Natural killer cell treated with Interleukin-12 subunit alpha and Interleukin-12 subunit beta and Interleukin-15 and Interleukin-18, amount 100 ng/mL, for 72 hours (primary cell): ENCODE results near the gene ADAM20. TPM values are rescaled to one million over a fixed set of nuclear protein-coding genes. Genes with fewer than 3 reads are reported as not detected.

Experiments used
- ATAC-seq, 2 donors: fragments of 150-1000 bp; cut with Tn5 transposase in 1 of 2; sonication (Bioruptor Pico), chemical (Tn5 transposase) in 1 of 2; 2 replicates each; pipeline ENCODE4 v1.10.0; 2021
- DNase-seq: peaks from one replicate; pipeline ENCODE4 v3.0.0; 2022; ENCODE audit warnings: low spot score
- H3K27ac Mint-ChIP-seq, 2 donors: 1 replicate in 1 of 2; 2 replicates in 1 of 2; pipeline ENCODE4 v1.8.0; 2022; ENCODE audit warnings: mixed read lengths in 2 of 2, mild to moderate bottlenecking in 1 of 2, moderate library complexity in 1 of 2
- H3K27me3 Mint-ChIP-seq, 2 donors: 1 replicate in 1 of 2; 2 replicates in 1 of 2; pipeline ENCODE4 v1.8.0; 2022; ENCODE audit warnings: mixed read lengths in 2 of 2
- H3K36me3 Mint-ChIP-seq: one replicate; pipeline ENCODE4 v1.8.0; 2022; ENCODE audit warnings: mixed read lengths
- H3K4me1 Mint-ChIP-seq, 2 donors: 1 replicate in 1 of 2; 2 replicates in 1 of 2; pipeline ENCODE4 v1.8.0; 2022; ENCODE audit warnings: low read depth in 2 of 2, mixed read lengths in 2 of 2, mild to moderate bottlenecking in 1 of 2
- H3K4me3 Mint-ChIP-seq: one replicate; pipeline ENCODE4 v1.8.0; 2022; ENCODE audit warnings: mixed read lengths
- H3K9me3 Mint-ChIP-seq: 2 replicates; pipeline ENCODE4 v1.8.0; 2022; ENCODE audit warnings: mixed read lengths
- total RNA-seq, 2 donors: library from RNA; stranded (reverse); gene quantifications; one replicate each; pipeline ENCODE4 v1.2.3, GENCODE V29; 2022

The ADAM20 gene
- under 1 TPM; 0.78 to 0.84 TPM for total RNA-seq

DNA sequence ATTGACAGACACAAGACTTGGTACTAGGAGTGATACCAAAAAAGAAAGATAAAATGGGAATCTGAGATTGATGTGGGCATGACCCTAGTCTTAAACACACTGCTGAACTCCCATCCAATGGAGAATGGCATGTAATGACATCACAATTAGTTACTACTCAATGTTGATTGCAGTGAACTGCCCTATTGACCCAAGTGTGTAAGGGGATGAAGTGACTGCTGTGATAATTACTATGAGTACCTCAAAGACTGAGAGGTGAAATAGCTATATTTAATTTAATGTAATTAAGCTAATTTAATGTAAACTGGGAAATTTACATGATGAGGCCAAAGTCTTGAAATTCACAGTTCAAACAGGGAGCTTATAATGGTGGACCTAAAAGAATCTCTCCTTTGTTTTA is at the start of gene ADAM20:
ADAM20 (minus strand) TSS at position 101 of the 400 bp plus-strand sequence. CDS start 10,247 bp downstream, outside the sequence.
- H3K27ac Mint-ChIP-seq, result no peak within 1 kb of the TSS

DNA sequence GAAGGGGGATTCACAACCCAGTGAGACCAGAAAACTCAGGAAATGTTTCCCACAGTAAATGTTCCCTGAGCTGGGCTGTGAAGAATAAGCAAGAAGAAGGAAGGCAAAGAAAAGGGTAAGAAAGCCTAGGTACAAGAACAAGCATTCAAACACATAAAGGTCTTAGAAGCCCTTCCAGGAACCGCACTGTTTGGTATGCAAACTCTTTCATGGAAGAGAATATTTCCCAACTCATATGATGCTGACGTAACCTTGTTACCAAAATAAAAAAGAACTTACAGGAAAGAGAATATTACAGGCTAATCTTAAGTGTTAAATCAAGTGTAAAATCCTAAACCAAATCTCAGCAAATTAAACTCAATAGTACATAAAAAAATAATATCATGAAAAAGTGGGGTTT is 42.1 kb upstream of the ADAM20 start:
- Mint-ChIP-seq H3K27me3 (no peaks in the 10 kb centered on the region), H3K4me1 (peaks cover 9 to 13% of the 10 kb centered on the region in 2 donors), H3K36me3 (peaks cover 24% of the 10 kb centered on the region), H3K4me3 (peak overlapping the region; percentile 25), H3K9me3 (no peaks in the 10 kb centered on the region), H3K27ac (peak overlapping the region; percentile 15 to 84)
- ATAC-seq (no peak), DNase-seq (no peak)

More for the DNA sequence above, at the start of gene ADAM20:
- no peaks in the 10 kb centered on the region for H3K9me3 Mint-ChIP-seq
- no peak within 1 kb of the TSS for H3K4me3 Mint-ChIP-seq
- no peak for DNase-seq
- no peaks in the 10 kb centered on the region for H3K27me3 Mint-ChIP-seq
- H3K4me1 Mint-ChIP-seq, result no peaks in the 10 kb centered on the region
- H3K36me3 Mint-ChIP-seq, result peaks cover 19% of the 10 kb centered on the region
- no peak for ATAC-seq

DNA sequence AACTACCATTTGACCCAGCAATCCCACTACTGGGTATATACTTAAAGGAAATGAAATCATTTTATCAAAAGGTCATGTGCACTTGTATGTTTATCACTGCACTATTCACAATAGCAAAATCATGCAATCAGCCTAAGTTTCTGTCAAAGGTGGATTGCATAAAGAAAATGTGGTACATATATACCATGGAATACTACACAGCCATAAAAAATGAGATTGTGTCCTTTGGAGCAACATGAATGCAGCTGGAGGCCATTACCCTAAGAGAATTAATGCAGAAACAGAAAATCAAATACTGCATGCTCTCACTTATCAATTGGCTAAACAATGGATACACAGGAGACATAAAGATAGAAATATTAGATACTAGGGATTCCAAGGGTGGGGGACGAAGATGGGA is 38.2 kb upstream of the ADAM20 start:
- peaks cover 22 to 31% of the 10 kb centered on the region in 2 donors for H3K4me1 Mint-ChIP-seq
- H3K9me3 Mint-ChIP-seq, result peaks cover 6% of the 10 kb centered on the region
- ATAC-seq (no peak), DNase-seq (no peak)
- no peaks in the 10 kb centered on the region for H3K27me3 Mint-ChIP-seq
- peaks cover 17% of the 10 kb centered on the region for H3K36me3 Mint-ChIP-seq
- no peak overlapping the region for H3K27ac Mint-ChIP-seq
- no peak overlapping the region for H3K4me3 Mint-ChIP-seq

DNA sequence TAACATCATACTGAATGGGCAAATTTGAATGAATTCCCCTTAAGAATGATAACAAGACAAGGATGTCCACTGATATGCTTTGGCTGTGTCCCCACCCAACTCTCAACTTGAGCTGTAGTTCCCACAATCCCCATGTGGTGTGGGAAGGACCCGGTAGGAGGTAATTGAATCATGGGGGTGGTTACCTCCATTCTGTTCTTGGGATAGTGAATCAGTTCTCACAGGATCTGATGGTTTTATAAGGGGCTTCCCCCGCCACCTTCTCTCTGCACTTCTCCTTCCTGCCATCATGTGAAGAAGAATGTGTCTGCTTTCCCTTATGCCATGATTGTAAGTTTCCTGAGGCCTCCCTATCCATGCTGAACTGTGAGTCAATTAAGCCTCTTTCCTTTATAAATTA is 36.3 kb upstream of the ADAM20 start:
- H3K4me3 Mint-ChIP-seq, result no peak overlapping the region
- H3K27me3 Mint-ChIP-seq, result no peaks in the 10 kb centered on the region
- H3K4me1 Mint-ChIP-seq, result peaks cover 17 to 18% of the 10 kb centered on the region in 2 donors
- DNase-seq (no peak), ATAC-seq (no peak)
- peaks cover 8% of the 10 kb centered on the region for H3K9me3 Mint-ChIP-seq
- peaks cover 20% of the 10 kb centered on the region for H3K36me3 Mint-ChIP-seq
- no peak overlapping the region for H3K27ac Mint-ChIP-seq

DNA sequence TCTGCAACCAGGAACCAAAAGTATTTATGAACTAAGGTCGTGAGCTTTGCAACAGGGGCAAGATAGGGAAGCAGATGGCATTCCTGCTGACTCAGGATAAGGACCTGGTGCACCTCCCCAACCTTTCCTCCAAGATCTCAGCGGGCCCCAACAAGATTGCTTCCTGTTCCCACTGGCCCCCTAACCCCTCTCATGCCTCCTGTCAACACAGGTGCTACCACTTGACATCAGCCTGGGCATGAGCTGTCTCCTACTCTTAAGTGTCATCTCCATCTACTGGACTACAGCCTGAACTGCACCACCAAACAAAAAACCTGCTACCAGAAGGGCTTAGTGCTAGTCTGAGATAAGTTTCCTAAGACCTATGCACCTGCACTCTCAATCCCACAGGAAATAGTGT is 33.0 kb upstream of the ADAM20 start:
- Mint-ChIP-seq H3K27me3 (no peaks in the 10 kb centered on the region), H3K27ac (no peak overlapping the region), H3K9me3 (peaks cover 11% of the 10 kb centered on the region), H3K4me3 (no peak overlapping the region), H3K4me1 (peaks cover 17 to 18% of the 10 kb centered on the region in 2 donors), H3K36me3 (peaks cover 37% of the 10 kb centered on the region)
- peak; percentile 53 to 56 for ATAC-seq
- no peak for DNase-seq

DNA sequence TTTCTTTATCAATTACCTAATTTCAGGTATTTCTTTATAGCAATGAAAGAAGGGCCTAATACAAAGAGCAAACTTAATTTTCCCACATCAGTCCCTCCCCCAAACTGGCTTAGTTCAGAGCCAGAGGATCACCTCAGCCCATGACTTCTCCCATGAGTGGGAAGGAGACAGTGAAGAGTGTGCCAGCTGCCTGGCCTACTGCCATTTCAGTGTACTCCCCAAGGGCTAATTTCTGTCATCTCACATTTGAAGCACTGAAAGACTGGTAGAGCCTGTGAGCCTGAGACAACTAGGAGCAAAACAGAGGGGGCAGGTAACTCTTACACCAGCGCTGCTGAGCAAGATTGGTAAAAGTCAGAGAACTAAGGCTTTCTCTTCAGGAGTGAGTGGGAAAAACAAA is 29.1 kb upstream of the ADAM20 start:
- peaks cover 45% of the 10 kb centered on the region for H3K36me3 Mint-ChIP-seq
- DNase-seq (no peak), ATAC-seq (no peak)
- H3K4me1 Mint-ChIP-seq, result peaks cover 0 to 4% of the 10 kb centered on the region in 2 donors
- no peaks in the 10 kb centered on the region for H3K27me3 Mint-ChIP-seq
- no peak overlapping the region for H3K27ac Mint-ChIP-seq
- peaks cover 12% of the 10 kb centered on the region for H3K9me3 Mint-ChIP-seq
- no peak overlapping the region for H3K4me3 Mint-ChIP-seq

DNA sequence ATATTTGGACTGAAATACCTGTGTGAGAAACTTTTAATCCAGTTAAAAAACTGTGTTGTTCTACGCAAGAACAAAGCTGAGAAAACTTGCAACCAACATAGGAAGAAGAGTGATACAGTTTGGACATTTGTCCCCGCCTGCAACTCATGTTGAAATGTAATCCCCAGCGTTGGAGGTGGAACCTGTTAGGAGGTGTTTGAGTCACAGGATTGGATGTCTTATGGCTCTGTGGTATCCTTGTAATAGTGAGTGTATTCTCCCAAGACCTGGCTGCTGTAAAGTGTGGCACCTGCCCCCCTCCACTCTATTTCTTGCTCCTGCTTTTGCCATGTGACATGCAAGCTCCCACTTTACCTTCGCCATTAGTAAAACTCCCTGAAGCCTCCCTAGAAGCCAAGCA is 28.6 kb upstream of the ADAM20 start:
- Mint-ChIP-seq H3K9me3 (peaks cover 12% of the 10 kb centered on the region), H3K27me3 (no peaks in the 10 kb centered on the region), H3K4me1 (peaks cover 0 to 4% of the 10 kb centered on the region in 2 donors), H3K36me3 (peaks cover 45% of the 10 kb centered on the region), H3K27ac (no peak overlapping the region), H3K4me3 (no peak overlapping the region)
- DNase-seq (no peak), ATAC-seq (no peak)

DNA sequence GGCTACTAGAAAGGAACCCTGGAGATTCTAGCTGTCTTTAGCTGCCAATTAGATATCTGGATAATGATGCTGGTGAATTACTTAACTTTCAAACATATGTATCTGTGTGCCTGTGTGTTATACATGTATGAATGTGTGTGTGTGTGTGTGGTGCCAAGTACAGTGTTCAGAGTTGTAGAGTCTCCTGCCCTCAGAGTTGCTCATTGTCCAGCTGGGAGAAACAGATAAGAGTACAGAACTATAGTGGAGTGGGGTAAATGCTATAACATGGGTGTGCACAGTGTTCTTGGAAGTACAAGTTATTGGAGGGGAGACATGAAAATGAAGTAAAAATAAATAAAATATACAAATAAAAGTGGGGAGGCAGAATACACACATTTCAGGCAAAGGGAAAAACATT is 23.6 kb upstream of the ADAM20 start:
- peaks cover 0 to 5% of the 10 kb centered on the region in 2 donors for H3K4me1 Mint-ChIP-seq
- peaks cover 9% of the 10 kb centered on the region for H3K9me3 Mint-ChIP-seq
- no peak overlapping the region for H3K27ac Mint-ChIP-seq
- H3K27me3 Mint-ChIP-seq, result peaks cover 0 to 2% of the 10 kb centered on the region in 2 donors
- DNase-seq (no peak), ATAC-seq (no peak)
- peaks cover 20% of the 10 kb centered on the region for H3K36me3 Mint-ChIP-seq
- H3K4me3 Mint-ChIP-seq, result no peak overlapping the region

DNA sequence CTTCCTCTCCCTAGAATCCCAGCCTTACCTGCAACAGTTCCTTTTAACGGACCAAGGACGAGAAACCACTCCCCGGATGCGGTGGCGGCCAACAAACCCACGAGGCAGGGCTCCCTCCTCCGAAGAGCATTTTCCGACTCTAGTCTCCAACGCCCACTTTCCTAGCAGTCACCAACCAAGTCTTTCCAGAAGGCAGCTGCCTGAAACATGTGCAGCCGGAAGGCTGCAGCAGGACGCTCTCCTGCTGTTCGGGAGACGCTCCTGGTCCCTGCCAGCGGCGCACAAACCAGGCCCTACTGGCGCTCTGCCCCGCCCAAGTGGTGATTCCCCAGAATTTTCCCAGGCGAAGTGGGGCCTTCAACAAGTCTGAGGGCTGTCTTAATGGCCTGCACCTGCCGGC is 21.1 kb upstream of the ADAM20 start:
- peak overlapping the region in 1 of 2 donors; percentile 14 for H3K27ac Mint-ChIP-seq
- H3K36me3 Mint-ChIP-seq, result peaks cover 4% of the 10 kb centered on the region
- H3K4me1 Mint-ChIP-seq, result peaks cover 0 to 5% of the 10 kb centered on the region in 2 donors
- H3K9me3 Mint-ChIP-seq, result peaks cover 4% of the 10 kb centered on the region
- peaks cover 0 to 2% of the 10 kb centered on the region in 2 donors for H3K27me3 Mint-ChIP-seq
- H3K4me3 Mint-ChIP-seq, result no peak overlapping the region
- no peak for DNase-seq
- ATAC-seq, result no peak

DNA sequence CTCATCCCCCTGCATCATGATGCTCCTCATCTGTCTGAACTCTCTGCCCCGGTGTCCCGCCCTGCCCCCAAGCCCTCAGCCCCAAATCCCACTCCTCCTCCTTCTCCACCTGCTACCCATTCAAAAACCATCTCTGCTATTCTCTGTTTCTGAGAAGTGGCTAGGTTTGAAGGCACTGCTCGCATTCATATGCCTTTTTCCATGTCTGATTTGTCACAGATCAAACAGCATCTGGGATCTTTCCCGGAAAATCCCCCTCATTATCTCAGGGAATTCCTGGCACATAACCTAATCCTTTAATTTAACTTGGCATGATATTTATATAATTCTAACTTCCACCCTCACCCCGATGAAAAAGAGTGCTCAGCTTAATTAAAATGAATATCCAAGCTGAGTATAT is 3.3 kb upstream of the ADAM20 start:
- Mint-ChIP-seq H3K27me3 (no peaks in the 10 kb centered on the region), H3K36me3 (peaks cover 8% of the 10 kb centered on the region), H3K27ac (no peak overlapping the region), H3K4me1 (no peaks in the 10 kb centered on the region), H3K4me3 (no peak overlapping the region), H3K9me3 (no peaks in the 10 kb centered on the region)
- no peak for ATAC-seq
- no peak for DNase-seq

DNA sequence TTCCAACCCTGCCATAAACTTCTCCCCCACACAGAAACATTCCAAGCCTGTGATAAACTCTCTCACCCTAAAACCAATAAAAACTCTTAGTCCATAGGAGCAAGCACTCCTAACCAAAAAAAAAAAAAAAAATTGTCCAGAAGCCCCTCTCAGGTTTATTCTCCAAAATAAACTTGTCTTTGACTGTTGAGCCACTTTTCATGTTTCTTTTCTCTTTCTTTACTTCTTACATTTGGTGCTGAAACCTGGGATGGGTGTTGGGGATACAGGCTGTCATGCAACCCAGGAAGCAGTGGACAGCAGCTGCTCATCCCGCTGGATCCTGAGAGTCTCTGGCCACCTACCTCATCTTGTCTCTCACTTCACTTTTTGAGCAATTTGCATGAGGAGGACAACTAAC is 2.0 kb upstream of the ADAM20 start:
- Mint-ChIP-seq H3K4me1 (no peaks in the 10 kb centered on the region), H3K9me3 (no peaks in the 10 kb centered on the region), H3K4me3 (no peak overlapping the region), H3K36me3 (peaks cover 19% of the 10 kb centered on the region), H3K27me3 (no peaks in the 10 kb centered on the region), H3K27ac (no peak overlapping the region)
- ATAC-seq, result no peak
- DNase-seq, result no peak

DNA sequence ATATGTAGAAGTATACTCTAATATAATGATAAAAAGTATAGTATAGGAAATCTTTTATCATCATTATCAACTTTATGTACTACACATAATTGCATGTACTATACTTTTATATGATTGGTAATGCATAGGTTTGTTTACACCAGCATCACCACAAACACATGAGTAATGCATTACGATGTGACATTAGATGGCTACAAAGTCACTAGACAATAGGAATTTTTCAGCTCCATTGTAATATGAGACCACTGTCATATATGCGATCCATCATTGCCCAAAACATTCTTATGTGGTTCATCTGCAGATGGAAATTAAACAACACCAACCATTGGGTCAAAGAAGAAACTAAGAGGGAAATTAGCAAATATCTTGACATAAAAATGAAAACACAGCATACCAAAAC is 4.4 kb downstream of the ADAM20 start:
- no peaks in the 10 kb centered on the region for H3K9me3 Mint-ChIP-seq
- DNase-seq (no peak), ATAC-seq (no peak)
- H3K4me3 Mint-ChIP-seq, result no peak overlapping the region
- peaks cover 12% of the 10 kb centered on the region for H3K36me3 Mint-ChIP-seq
- H3K27me3 Mint-ChIP-seq, result no peaks in the 10 kb centered on the region
- H3K27ac Mint-ChIP-seq, result no peak overlapping the region
- peaks cover 0 to 7% of the 10 kb centered on the region in 2 donors for H3K4me1 Mint-ChIP-seq

DNA sequence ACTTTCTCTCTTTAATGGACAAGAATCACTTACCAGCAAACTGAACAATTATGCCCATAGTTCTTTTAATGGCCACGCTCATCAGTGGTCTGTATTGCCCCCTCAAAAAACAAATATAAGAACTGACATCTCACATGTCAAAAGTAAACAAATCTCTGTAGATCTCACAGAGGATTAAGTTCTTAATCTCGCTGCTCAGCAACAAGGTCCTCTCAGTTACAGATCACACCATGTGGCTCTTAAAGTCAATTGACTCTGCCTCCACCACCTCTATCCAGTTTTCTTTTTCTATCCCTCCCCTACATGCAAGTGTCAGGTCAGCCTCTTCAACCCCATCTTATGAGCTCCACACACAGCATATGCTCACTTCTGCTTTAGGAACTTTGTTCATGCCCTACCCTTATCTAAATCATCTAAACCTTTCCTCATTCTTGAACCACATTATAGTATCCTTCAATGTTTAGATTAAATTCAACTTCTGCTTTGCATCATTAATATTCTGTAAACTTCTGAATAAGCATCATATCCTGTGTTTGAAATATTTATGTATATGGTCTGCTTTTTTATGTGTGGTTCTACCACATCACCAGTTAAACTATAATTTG is 7.2 kb downstream of the ADAM20 start:
- Mint-ChIP-seq H3K4me3 (no peak overlapping the region), H3K27ac (no peak overlapping the region), H3K4me1 (peaks cover 0 to 7% of the 10 kb centered on the region in 2 donors), H3K9me3 (no peaks in the 10 kb centered on the region), H3K27me3 (no peaks in the 10 kb centered on the region), H3K36me3 (peaks cover 10% of the 10 kb centered on the region)
- ATAC-seq, result no peak
- no peak for DNase-seq

DNA sequence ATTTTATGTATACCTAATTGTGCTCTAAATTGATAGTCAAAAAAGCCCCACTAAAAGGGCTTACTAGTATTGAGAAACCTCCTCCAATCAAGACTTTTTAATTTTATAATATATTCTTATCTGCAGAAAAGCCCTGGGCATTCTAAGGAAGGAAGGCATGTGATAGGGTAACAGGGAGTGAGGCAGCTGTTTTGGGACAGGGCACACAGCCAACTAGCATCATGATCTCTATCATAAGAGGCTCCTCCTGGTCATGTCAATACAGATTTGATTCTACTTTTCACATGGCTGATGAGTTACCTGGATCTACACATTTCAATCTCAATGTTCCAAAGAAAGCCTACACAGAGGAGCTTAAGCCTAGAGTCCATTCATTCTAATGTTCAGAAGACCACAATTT is 9.1 kb downstream of the ADAM20 start:
- Mint-ChIP-seq H3K27me3 (no peaks in the 10 kb centered on the region), H3K4me3 (no peak overlapping the region), H3K4me1 (peaks cover 0 to 7% of the 10 kb centered on the region in 2 donors), H3K9me3 (no peaks in the 10 kb centered on the region), H3K36me3 (peaks cover 5% of the 10 kb centered on the region), H3K27ac (no peak overlapping the region)
- ATAC-seq (no peak), DNase-seq (no peak)

DNA sequence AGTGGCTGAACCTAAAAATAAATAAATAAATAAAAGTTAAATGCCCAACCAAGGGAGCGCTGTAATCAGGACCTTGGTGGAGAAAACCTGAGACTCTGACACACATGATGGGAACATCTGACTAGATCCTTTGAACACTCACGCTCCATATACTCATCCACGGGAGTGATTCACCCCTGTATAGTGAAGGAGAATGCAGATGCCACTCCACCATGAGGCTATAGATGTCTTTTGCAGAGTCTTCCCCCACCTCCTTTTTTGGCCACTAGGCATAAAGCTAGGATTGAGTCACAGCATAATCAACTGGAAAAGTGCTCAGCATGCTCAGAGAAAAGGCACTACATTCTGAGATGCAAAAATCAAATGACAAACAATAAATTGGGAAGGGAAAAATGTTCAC is 19.0 kb downstream of the ADAM20 start:
- DNase-seq, result no peak
- Mint-ChIP-seq H3K27me3 (no peaks in the 10 kb centered on the region), H3K9me3 (no peaks in the 10 kb centered on the region), H3K36me3 (peaks cover 8% of the 10 kb centered on the region), H3K27ac (no peak overlapping the region), H3K4me1 (peaks cover 7 to 10% of the 10 kb centered on the region in 2 donors), H3K4me3 (no peak overlapping the region)
- no peak for ATAC-seq
